IPS-18a (cell line): ENCODE data around the gene ANKRD27.

ENCODE experiments used
- H3K27ac ChIP-seq: one replicate; pipeline ENCODE4 v1.5.1; 2013; ENCODE audit warnings: low read length
- H3K27me3 ChIP-seq: one replicate; pipeline ENCODE4 v1.6.1; 2013; ENCODE audit warnings: mild to moderate bottlenecking, low read length; ENCODE audit not compliant: control insufficient read depth, insufficient read depth
- H3K36me3 ChIP-seq: one replicate; pipeline ENCODE4 v1.6.1; 2013; ENCODE audit warnings: low read depth, low read length; ENCODE audit not compliant: control insufficient read depth
- H3K4me1 ChIP-seq: one replicate; pipeline ENCODE4 v1.6.1; 2013; ENCODE audit warnings: low read depth, low read length; ENCODE audit not compliant: control insufficient read depth
- H3K4me3 ChIP-seq: one replicate; pipeline ENCODE4 v1.5.1; 2013; ENCODE audit warnings: low read length
- H3K9ac ChIP-seq: one replicate; pipeline ENCODE4 v1.6.1; 2013; ENCODE audit warnings: mild to moderate bottlenecking, low read length, moderate library complexity
- H3K9me3 ChIP-seq: one replicate; pipeline ENCODE4 v1.6.1; 2013; ENCODE audit warnings: low read depth, low read length; ENCODE audit not compliant: control insufficient read depth

ANKRD27 gene

GRCh38 chr19:32649751-32650150 lies 25.2 kb downstream of the ANKRD27 start:
- no peaks in the 10 kb centered on the region for H3K4me1 ChIP-seq
- H3K9me3 ChIP-seq, result no peaks in the 10 kb centered on the region
- H3K9ac ChIP-seq, result no peak overlapping the region
- H3K4me3 ChIP-seq, result no peak overlapping the region
- no peak overlapping the region for H3K27ac ChIP-seq
- H3K36me3 ChIP-seq, result peaks cover 24% of the 10 kb centered on the region
- no peaks in the 10 kb centered on the region for H3K27me3 ChIP-seq

GRCh38 chr19:32647361-32647760 lies 27.6 kb downstream of the ANKRD27 start:
- no peak overlapping the region for H3K4me3 ChIP-seq
- no peaks in the 10 kb centered on the region for H3K27me3 ChIP-seq
- no peak overlapping the region for H3K9ac ChIP-seq
- no peak overlapping the region for H3K27ac ChIP-seq
- peaks cover 36% of the 10 kb centered on the region for H3K36me3 ChIP-seq
- H3K4me1 ChIP-seq, result no peaks in the 10 kb centered on the region
- H3K9me3 ChIP-seq, result no peaks in the 10 kb centered on the region

GRCh38 chr19:32646556-32646955 lies 28.4 kb downstream of the ANKRD27 start:
- H3K4me1 ChIP-seq, result no peaks in the 10 kb centered on the region
- H3K9ac ChIP-seq, result no peak overlapping the region
- H3K4me3 ChIP-seq, result no peak overlapping the region
- H3K9me3 ChIP-seq, result no peaks in the 10 kb centered on the region
- no peaks in the 10 kb centered on the region for H3K27me3 ChIP-seq
- H3K36me3 ChIP-seq, result peaks cover 43% of the 10 kb centered on the region
- H3K27ac ChIP-seq, result no peak overlapping the region

- Histone ChIP-seq H3K36me3 (peaks cover 54% of the 10 kb centered on the region), H3K4me1 (no peaks in the 10 kb centered on the region), H3K9me3 (no peaks in the 10 kb centered on the region), H3K27ac (no peak overlapping the region), H3K27me3 (no peaks in the 10 kb centered on the region), H3K9ac (no peak overlapping the region), H3K4me3 (no peak overlapping the region)
Observed at GRCh38 chr19:32642771-32643170, 32.2 kb downstream of the ANKRD27 start.

- Histone ChIP-seq H3K27ac (no peak overlapping the region), H3K4me1 (no peaks in the 10 kb centered on the region), H3K9ac (no peak overlapping the region), H3K36me3 (peaks cover 55% of the 10 kb centered on the region), H3K27me3 (no peaks in the 10 kb centered on the region), H3K4me3 (no peak overlapping the region), H3K9me3 (no peaks in the 10 kb centered on the region)
Observed at GRCh38 chr19:32638625-32639024, 36.4 kb downstream of the ANKRD27 start.

- no peaks in the 10 kb centered on the region for H3K9me3 ChIP-seq
- H3K27me3 ChIP-seq, result no peaks in the 10 kb centered on the region
- H3K9ac ChIP-seq, result no peak overlapping the region
- peaks cover 47% of the 10 kb centered on the region for H3K36me3 ChIP-seq
- H3K4me1 ChIP-seq, result no peaks in the 10 kb centered on the region
- no peak overlapping the region for H3K27ac ChIP-seq
- no peak overlapping the region for H3K4me3 ChIP-seq
Observed at GRCh38 chr19:32637480-32637879, 37.5 kb downstream of the ANKRD27 start.

GRCh38 chr19:32631381-32631780 lies 43.6 kb downstream of the ANKRD27 start:
- H3K4me1 ChIP-seq, result no peaks in the 10 kb centered on the region
- H3K36me3 ChIP-seq, result peaks cover 17% of the 10 kb centered on the region
- no peaks in the 10 kb centered on the region for H3K27me3 ChIP-seq
- no peak overlapping the region for H3K9ac ChIP-seq
- no peak overlapping the region for H3K4me3 ChIP-seq
- H3K27ac ChIP-seq, result no peak overlapping the region
- no peaks in the 10 kb centered on the region for H3K9me3 ChIP-seq

GRCh38 chr19:32630338-32630737 lies 44.6 kb downstream of the ANKRD27 start:
- H3K9me3 ChIP-seq, result no peaks in the 10 kb centered on the region
- no peak overlapping the region for H3K9ac ChIP-seq
- H3K27ac ChIP-seq, result no peak overlapping the region
- no peak overlapping the region for H3K4me3 ChIP-seq
- peaks cover 11% of the 10 kb centered on the region for H3K36me3 ChIP-seq
- no peaks in the 10 kb centered on the region for H3K27me3 ChIP-seq
- no peaks in the 10 kb centered on the region for H3K4me1 ChIP-seq

- Histone ChIP-seq H3K4me3 (no peak overlapping the region), H3K27me3 (no peaks in the 10 kb centered on the region), H3K4me1 (no peaks in the 10 kb centered on the region), H3K36me3 (peaks cover 22% of the 10 kb centered on the region), H3K9ac (no peak overlapping the region), H3K27ac (no peak overlapping the region), H3K9me3 (no peaks in the 10 kb centered on the region)
Observed at GRCh38 chr19:32627714-32628270, 47.2 kb downstream of the ANKRD27 start.

GRCh38 chr19:32626969-32627368 lies 48.0 kb downstream of the ANKRD27 start:
- Histone ChIP-seq H3K27me3 (no peaks in the 10 kb centered on the region), H3K9me3 (no peaks in the 10 kb centered on the region), H3K27ac (no peak overlapping the region), H3K36me3 (peaks cover 26% of the 10 kb centered on the region), H3K9ac (no peak overlapping the region), H3K4me1 (no peaks in the 10 kb centered on the region), H3K4me3 (no peak overlapping the region)

- Histone ChIP-seq H3K4me1 (no peaks in the 10 kb centered on the region), H3K9ac (no peak overlapping the region), H3K36me3 (peaks cover 33% of the 10 kb centered on the region)
Observed at GRCh38 chr19:32624410-32624809, 50.6 kb downstream of the ANKRD27 start.

GRCh38 chr19:32622002-32622401 lies 53.0 kb downstream of the ANKRD27 start:
- H3K27me3 ChIP-seq, result no peaks in the 10 kb centered on the region
- H3K36me3 ChIP-seq, result peaks cover 30% of the 10 kb centered on the region
- no peaks in the 10 kb centered on the region for H3K9me3 ChIP-seq
- no peaks in the 10 kb centered on the region for H3K4me1 ChIP-seq
- H3K4me3 ChIP-seq, result no peak overlapping the region
- no peak overlapping the region for H3K9ac ChIP-seq
- H3K27ac ChIP-seq, result no peak overlapping the region

More at GRCh38 chr19:32624410-32624809, 50.6 kb downstream of the ANKRD27 start:
- H3K27me3 ChIP-seq, result no peaks in the 10 kb centered on the region
- H3K27ac ChIP-seq, result no peak overlapping the region
- H3K4me3 ChIP-seq, result no peak overlapping the region
- H3K9me3 ChIP-seq, result no peaks in the 10 kb centered on the region
